IMR-90 (cell line): Measurements from ENCODE around the gene REPIN1. TPM values are rescaled to one million over a fixed set of nuclear protein-coding genes. Genes with fewer than 3 reads are reported as not detected.

Experiments
- ATAC-seq: fragments of 200-7000 bp; cut with Tn5 transposase; 2 replicates; pipeline ENCODE4 v1.9.1; 2020; ENCODE audit warnings: low read depth, mild to moderate bottlenecking, moderate library complexity
- BruUV-seq: library from RNA; stranded (reverse); fragments of 400-500 nt; replicated peaks from 2 replicates; lab custom pipeline; 2021; lab: Mats Ljungman, UMichigan
- CTCF ChIA-PET: fragments of 300-600 bp; formaldehyde crosslinking; extraction: SDS; loops from one replicate; lab custom pipeline; 2021; ENCODE audit warnings: antibody characterized with exemption; lab: Yijun Ruan, JAX
- POLR2A ChIA-PET: fragments of 300-600 bp; sonication (Branson Sonifier 250); formaldehyde crosslinking; loops from one replicate; lab custom pipeline; 2022; ENCODE audit warnings: antibody characterized with exemption; ENCODE audit not compliant: unreplicated experiment; lab: Charles Lee
- DNase-seq: peaks from one replicate; pipeline ENCODE4 v3.0.0; 2013
- H2AFZ ChIP-seq: replicated peaks from 2 replicates; pipeline ENCODE3; 2013; ENCODE audit warnings: low read length, mild to moderate bottlenecking; ENCODE audit not compliant: poor library complexity
- H2AK5ac ChIP-seq: 2 replicates; pipeline ENCODE4 v1.6.1; 2013; ENCODE audit warnings: low read depth, low read length, inconsistent platforms
- H2AK9ac ChIP-seq: replicated peaks from 2 replicates; pipeline ENCODE3; 2013; ENCODE audit warnings: mild to moderate bottlenecking, low read depth, low read length, moderate library complexity; ENCODE audit not compliant: poor library complexity
- H2BK120ac ChIP-seq: 2 replicates; pipeline ENCODE4 v1.6.1; 2013; ENCODE audit warnings: low read depth, low read length, inconsistent platforms
- H2BK15ac ChIP-seq: 3 replicates; pipeline ENCODE4 v1.6.1; 2013; ENCODE audit warnings: low read depth, low read length, inconsistent platforms
- H2BK20ac ChIP-seq: 2 replicates; pipeline ENCODE4 v1.6.1; 2013; ENCODE audit warnings: low read depth, mild to moderate bottlenecking, inconsistent platforms, low read length, moderate library complexity
- H2BK5ac ChIP-seq: 2 replicates; pipeline ENCODE4 v1.6.1; 2013; ENCODE audit warnings: mild to moderate bottlenecking, low read depth, low read length, inconsistent platforms; ENCODE audit not compliant: poor library complexity, severe bottlenecking
- H3K14ac ChIP-seq: replicated peaks from 2 replicates; pipeline ENCODE4 v1.6.1; 2013; ENCODE audit warnings: low read depth, low read length, inconsistent platforms
- H3K18ac ChIP-seq: 2 replicates; pipeline ENCODE4 v1.6.1; 2013; ENCODE audit warnings: low read depth, low read length, control low read depth
- H3K23ac ChIP-seq: 2 replicates; pipeline ENCODE4 v1.6.1; 2013; ENCODE audit warnings: low read depth, low read length, inconsistent platforms
- H3K27ac ChIP-seq: 2 replicates; pipeline ENCODE4 v1.5.1; 2013; ENCODE audit warnings: mild to moderate bottlenecking, control low read depth, low read length; ENCODE audit not compliant: insufficient read depth
- H3K27me3 ChIP-seq: 2 replicates; pipeline ENCODE4 v1.6.1; 2013; ENCODE audit warnings: low read length; ENCODE audit not compliant: control insufficient read depth, insufficient read depth
- H3K36me3 ChIP-seq: 2 replicates; pipeline ENCODE4 v1.6.1; 2013; ENCODE audit warnings: low read length, mixed read lengths; ENCODE audit not compliant: control insufficient read depth, insufficient read depth
- H3K4ac ChIP-seq: 2 replicates; pipeline ENCODE4 v1.6.1; 2013; ENCODE audit warnings: low read depth, low read length, inconsistent platforms
- H3K4me1 ChIP-seq: 2 replicates; pipeline ENCODE4 v1.6.1; 2013; ENCODE audit warnings: low read length, mixed read lengths; ENCODE audit not compliant: control insufficient read depth, insufficient read depth
- H3K4me2 ChIP-seq: 2 replicates; pipeline ENCODE4 v1.6.1; 2013; ENCODE audit warnings: low read depth, mild to moderate bottlenecking, control low read depth, low read length, moderate library complexity
- H3K4me3 ChIP-seq: 2 replicates; pipeline ENCODE4 v1.5.1; 2013; ENCODE audit warnings: low read depth, mild to moderate bottlenecking, control low read depth, low read length, moderate library complexity; ENCODE audit not compliant: insufficient read depth
- H3K56ac ChIP-seq: 2 replicates; pipeline ENCODE4 v1.6.1; 2013; ENCODE audit warnings: low read length, inconsistent platforms; ENCODE audit not compliant: insufficient read depth; ENCODE audit errors: extremely low read depth
- H3K79me1 ChIP-seq, 2 experiments: 2 replicates each; pipeline ENCODE4 v1.6.1; 2013; ENCODE audit warnings: low read length in 2 of 2, inconsistent platforms in 1 of 2, low read depth in 1 of 2
- H3K9ac ChIP-seq: 2 replicates; pipeline ENCODE4 v1.6.1; 2013; ENCODE audit warnings: low read depth, low read length, control low read depth
- H3K9me1 ChIP-seq: 2 replicates; pipeline ENCODE4 v1.6.1; 2013; ENCODE audit warnings: low read length, inconsistent platforms; ENCODE audit not compliant: insufficient read depth
- H3K9me3 ChIP-seq: 2 replicates; pipeline ENCODE4 v1.6.1; 2013; ENCODE audit warnings: low read length; ENCODE audit not compliant: control insufficient read depth, insufficient read depth
- H4K20me1 ChIP-seq: 2 replicates; pipeline ENCODE4 v1.6.1; 2013; ENCODE audit warnings: low read length, inconsistent platforms; ENCODE audit not compliant: insufficient read depth
- H4K5ac ChIP-seq: 2 replicates; pipeline ENCODE4 v1.6.1; 2013; ENCODE audit warnings: mild to moderate bottlenecking, low read depth, low read length, control low read depth
- H4K8ac ChIP-seq, 2 experiments: 2 replicates each; pipeline ENCODE4 v1.6.1; 2013; ENCODE audit warnings: low read depth in 2 of 2, low read length in 2 of 2, control low read depth in 1 of 2, inconsistent platforms in 1 of 2
- H4K91ac ChIP-seq: 2 replicates; pipeline ENCODE4 v1.6.1; 2013; ENCODE audit warnings: low read depth, low read length, inconsistent platforms; ENCODE audit not compliant: insufficient read depth
- BHLHE40 ChIP-seq: fragments of 150-350 bp; IDR thresholded peaks from 2 replicates; pipeline ENCODE4 v1.6.1; 2016; ENCODE audit warnings: mild to moderate bottlenecking, low read depth, low read length
- CEBPB ChIP-seq: IDR thresholded peaks from 2 replicates; pipeline ENCODE4 v1.6.1; 2012; ENCODE audit warnings: low read depth, low read length, improper control_type of control experiment
- CHD1 ChIP-seq: IDR thresholded peaks from 2 replicates; pipeline ENCODE4 v1.6.1; 2012; ENCODE audit warnings: low read depth, low read length, improper control_type of control experiment
- CTCF ChIP-seq: conservative IDR thresholded peaks from 2 replicates; pipeline ENCODE4 v1.5.1; 2012; ENCODE audit warnings: mild to moderate bottlenecking, low read depth, low read length, improper control_type of control experiment
- ELK1 ChIP-seq: fragments of 150-350 bp; IDR thresholded peaks from 2 replicates; pipeline ENCODE4 v1.6.1; 2016; ENCODE audit warnings: low read depth, mild to moderate bottlenecking, low read length, moderate library complexity, borderline replicate concordance
- FOS ChIP-seq: fragments of 150-350 bp; IDR thresholded peaks from 2 replicates; pipeline ENCODE4 v1.6.1; 2016; ENCODE audit warnings: low read depth, low read length
- MAZ ChIP-seq: IDR thresholded peaks from 2 replicates; pipeline ENCODE4 v1.6.1; 2012; ENCODE audit warnings: low read depth, mild to moderate bottlenecking, low read length, improper control_type of control experiment, moderate library complexity, borderline replicate concordance
- MXI1 ChIP-seq: IDR thresholded peaks from 2 replicates; pipeline ENCODE4 v1.6.1; 2012; ENCODE audit warnings: low read depth, mild to moderate bottlenecking, low read length, moderate library complexity, borderline replicate concordance
- NFE2L2 ChIP-seq: fragments of 150-350 bp; IDR thresholded peaks from 2 replicates; pipeline ENCODE4 v1.6.1; 2016; ENCODE audit warnings: low read depth, mild to moderate bottlenecking, low read length
- RAD21 ChIP-seq: IDR thresholded peaks from 2 replicates; pipeline ENCODE4 v1.6.1; 2012; ENCODE audit warnings: low read length, improper control_type of control experiment
- RCOR1 ChIP-seq: IDR thresholded peaks from 2 replicates; pipeline ENCODE4 v1.6.1; 2012; ENCODE audit warnings: mild to moderate bottlenecking, low read length, improper control_type of control experiment; ENCODE audit not compliant: insufficient replicate concordance
- RFX5 ChIP-seq: IDR thresholded peaks from 2 replicates; pipeline ENCODE4 v1.8.0; 2012; ENCODE audit warnings: low read depth, mild to moderate bottlenecking, low read length, moderate library complexity
- SMC3 ChIP-seq: fragments of 150-350 bp; IDR thresholded peaks from 2 replicates; pipeline ENCODE4 v1.6.1; 2016; ENCODE audit warnings: low read depth, mild to moderate bottlenecking, antibody characterized with exemption, low read length, moderate library complexity
- USF2 ChIP-seq: fragments of 150-350 bp; IDR thresholded peaks from 2 replicates; pipeline ENCODE4 v1.6.1; 2017; ENCODE audit warnings: mild to moderate bottlenecking, antibody characterized with exemption, low read length, low read depth
- WGBS, 2 experiments: methylation state at CpG; one replicate each; pipeline versions ENCODE4 v1.1.5 to v1.1.7; 2013; ENCODE audit warnings: missing lambda C conversion rate in 2 of 2; ENCODE audit not compliant: insufficient read length in 1 of 2; ENCODE audit errors: extremely low coverage in 2 of 2; 5-methylcytosine and 5-hydroxymethylcytosine counted together
- dilution Hi-C: fragments of 300-500 bp; cut with HindIII; formaldehyde crosslinking; loops from one replicate; pipeline ENCODE4 v1.14.3; 2018; ENCODE audit warnings: low sequenced_read_pairs; ENCODE audit not compliant: unreplicated experiment
- in situ Hi-C: fragments of 300-500 bp; cut with MboI; formaldehyde crosslinking; loops from 3 replicates; pipeline ENCODE4 v1.14.3; 2019; ENCODE audit warnings: low sequenced_read_pairs, inconsistent platforms, mixed read lengths
- intact Hi-C: fragments of 100-400 bp; cut with micrococcal nuclease; formaldehyde crosslinking; loops from 2 replicates; pipeline ENCODE4 v1.10.0; 2022
- polyA plus RNA-seq, 3 experiments: library from polyadenylated mRNA; depleted of rRNA; stranded (reverse); fragments of >200 nt; gene quantifications; 2 replicates each; pipeline ENCODE4 v1.2.3, GENCODE V29; 2012; ENCODE audit warnings: low replicate concordance in 1 of 3
- total RNA-seq: library from RNA; depleted of rRNA; stranded (reverse); fragments of >200 nt; gene quantifications from 2 replicates; pipeline ENCODE4 v1.2.3, GENCODE V29; 2012

REPIN1 gene
- total and polyA plus RNA-seq, 2 of the 4 experiments (the other 2 are of a cell fraction) = 19.4 to 50.6 TPM

- Histone ChIP-seq H3K4me3 (no peak overlapping the region), H3K79me1 (no peaks in the 10 kb centered on the region), H3K14ac (no peak overlapping the region), H2AFZ (no peak overlapping the region), H3K18ac (no peak overlapping the region), H4K8ac (no peak overlapping the region), H4K20me1 (no peaks in the 10 kb centered on the region), H3K23ac (no peak overlapping the region), H3K36me3 (no peaks in the 10 kb centered on the region), H3K27me3 (peaks cover 2% of the 10 kb centered on the region; the same call in 1 of the 2 replicates), H2BK15ac (no peak overlapping the region), H4K91ac (no peak overlapping the region), H2AK9ac (no peak overlapping the region), H3K27ac (no peak overlapping the region), H4K5ac (no peak overlapping the region; the same call in 1 of the 2 replicates), H3K9me1 (no peaks in the 10 kb centered on the region; the same call in 1 of the 2 replicates), H2AK5ac (no peak overlapping the region), H3K4me1 (no peaks in the 10 kb centered on the region), H3K4me2 (no peak overlapping the region), H2BK20ac (no peak overlapping the region), H3K4ac (no peak overlapping the region), H2BK120ac (no peak overlapping the region), H3K56ac (no peak overlapping the region), H2BK5ac (no peak overlapping the region), H3K9me3 (no peaks in the 10 kb centered on the region), H3K9ac (no peak overlapping the region)
- ChIA-PET POLR2A (no interaction called here), CTCF (interaction anchor here (0.6 kb wide), 1 partner anchor 30 kb away, joined by 3 read pairs; no protein-coding TSS in a partner anchor)
- ATAC-seq (no peak), DNase-seq (no peak)
- no TSS peak for BruUV-seq
- intact Hi-C loops (no loop called here), dilution Hi-C loops (no loop called here), in situ Hi-C loops (no loop called here)
- 84% methylated on average over 4 of the region's 18 CpGs; no CpG with 5 or more reads in 1 of the 2 experiments for WGBS, 2 experiments
- TF ChIP-seq FOS (no peak), CEBPB (no peak), ELK1 (no peak), RCOR1 (no peak), MXI1 (no peak), BHLHE40 (no peak), CTCF (no peak), MAZ (no peak), RFX5 (no peak), CHD1 (no peak), NFE2L2 (no peak), RAD21 (no peak), SMC3 (no peak), USF2 (no peak)
Observed at GRCh38 chr7:150361807-150362621, 6.6 kb upstream of the REPIN1 start.
